ENCODE results near the gene HMGN1.

DNA sequence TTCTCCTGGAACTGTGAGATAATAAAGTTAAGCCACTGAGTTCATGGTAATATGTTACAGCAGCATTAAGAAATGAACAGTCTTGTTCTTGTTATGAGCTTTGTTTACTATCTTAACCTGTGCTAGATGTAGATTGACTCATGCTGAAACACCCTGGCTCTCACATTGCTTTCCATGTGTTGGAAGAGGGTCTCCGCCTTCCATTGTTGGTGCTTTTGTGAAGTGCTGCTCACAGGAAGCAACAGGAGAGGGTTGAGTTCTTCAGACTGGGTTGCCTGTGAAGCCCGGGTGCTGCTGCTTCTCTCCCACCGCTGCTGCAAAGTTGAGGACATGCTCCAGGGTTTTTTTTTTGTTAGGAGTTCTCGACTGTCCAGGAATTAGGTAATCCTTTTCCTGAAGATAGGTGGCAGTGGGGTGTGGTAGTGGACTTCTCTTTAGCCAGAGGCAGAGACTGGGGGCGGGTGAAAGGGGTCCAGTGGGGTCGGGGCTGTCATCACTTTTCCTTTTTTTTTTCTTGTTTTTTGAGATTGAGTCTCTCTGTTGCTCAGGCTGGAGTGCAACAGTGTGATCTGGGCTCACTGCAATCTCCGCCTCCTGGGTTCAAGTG is 28.7 kb upstream of the HMGN1 start:
- TF ChIP-seq SIN3A (IDR thresholded peaks at IDR 0.05; ENCODE audit: borderline replicate concordance, insufficient read depth, low read length) = no peak
- no peak for TF ChIP-seq POLR2AphosphoS5 (IDR thresholded peaks at IDR 0.05; ENCODE audit: low read depth, low read length)
- TF ChIP-seq, protein P1, sequence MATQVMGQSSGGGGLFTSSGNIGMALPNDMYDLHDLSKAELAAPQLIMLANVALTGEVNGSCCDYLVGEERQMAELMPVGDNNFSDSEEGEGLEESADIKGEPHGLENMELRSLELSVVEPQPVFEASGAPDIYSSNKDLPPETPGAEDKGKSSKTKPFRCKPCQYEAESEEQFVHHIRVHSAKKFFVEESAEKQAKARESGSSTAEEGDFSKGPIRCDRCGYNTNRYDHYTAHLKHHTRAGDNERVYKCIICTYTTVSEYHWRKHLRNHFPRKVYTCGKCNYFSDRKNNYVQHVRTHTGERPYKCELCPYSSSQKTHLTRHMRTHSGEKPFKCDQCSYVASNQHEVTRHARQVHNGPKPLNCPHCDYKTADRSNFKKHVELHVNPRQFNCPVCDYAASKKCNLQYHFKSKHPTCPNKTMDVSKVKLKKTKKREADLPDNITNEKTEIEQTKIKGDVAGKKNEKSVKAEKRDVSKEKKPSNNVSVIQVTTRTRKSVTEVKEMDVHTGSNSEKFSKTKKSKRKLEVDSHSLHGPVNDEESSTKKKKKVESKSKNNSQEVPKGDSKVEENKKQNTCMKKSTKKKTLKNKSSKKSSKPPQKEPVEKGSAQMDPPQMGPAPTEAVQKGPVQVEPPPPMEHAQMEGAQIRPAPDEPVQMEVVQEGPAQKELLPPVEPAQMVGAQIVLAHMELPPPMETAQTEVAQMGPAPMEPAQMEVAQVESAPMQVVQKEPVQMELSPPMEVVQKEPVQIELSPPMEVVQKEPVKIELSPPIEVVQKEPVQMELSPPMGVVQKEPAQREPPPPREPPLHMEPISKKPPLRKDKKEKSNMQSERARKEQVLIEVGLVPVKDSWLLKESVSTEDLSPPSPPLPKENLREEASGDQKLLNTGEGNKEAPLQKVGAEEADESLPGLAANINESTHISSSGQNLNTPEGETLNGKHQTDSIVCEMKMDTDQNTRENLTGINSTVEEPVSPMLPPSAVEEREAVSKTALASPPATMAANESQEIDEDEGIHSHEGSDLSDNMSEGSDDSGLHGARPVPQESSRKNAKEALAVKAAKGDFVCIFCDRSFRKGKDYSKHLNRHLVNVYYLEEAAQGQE (IDR thresholded peaks at IDR 0.05; ENCODE audit: insufficient read depth in 1 of 2, low read depth in 2 of 2, low read length in 2 of 2) = no peak
- TF ChIP-seq TAF1 (IDR thresholded peaks at IDR 0.05; ENCODE audit: borderline replicate concordance, insufficient read depth, low read length) = no peak
- TF ChIP-seq FOXP2 (optimal IDR thresholded peaks at IDR 0.05; ENCODE audit: borderline replicate concordance, extremely low read depth, extremely low read length, insufficient read depth) = no peak
